Measurements from ENCODE around the gene TTF1. TPM values are rescaled to one million over a fixed set of nuclear protein-coding genes. Genes with fewer than 3 reads are reported as not detected.
A peak's percentile ranks its signal among the peaks of the same experiment; 100 is the strongest.

The TTF1 gene
- total and polyA plus RNA-seq, 9 of the 15 experiments (the other 6 are each of a cell fraction or from before 2014, with no cell fraction given): 9.0 to 18.5 (median 15.8) TPM

- TF ChIP-seq ZNF174 (CRISPR knock-in tag; IDR thresholded peaks at IDR 0.05) (no peak), ZNF436 (CRISPR knock-in tag; IDR thresholded peaks at IDR 0.05) (no peak), PURB (CRISPR knock-in tag; IDR thresholded peaks at IDR 0.05; ENCODE audit: low read depth) (no peak), ZNF75A (CRISPR knock-in tag; IDR thresholded peaks at IDR 0.05) (no peak), HIVEP1 (CRISPR knock-in tag; IDR thresholded peaks at IDR 0.05) (no peak), OTX1 (CRISPR knock-in tag; IDR thresholded peaks at IDR 0.05) (no peak), ZNF707 (CRISPR knock-in tag; conservative IDR thresholded peaks at IDR 0.05) (no peak), XRCC4 (IDR thresholded peaks at IDR 0.05; ENCODE audit: extremely low read depth, insufficient read depth, insufficient read length) (no peak), ZNF717 (CRISPR knock-in tag; IDR thresholded peaks at IDR 0.05) (no peak), EGR1 (conservative IDR thresholded peaks at IDR 0.05) (no peak), NKRF (IDR thresholded peaks at IDR 0.05; ENCODE audit: borderline replicate concordance) (no peak), ZBTB7A (IDR thresholded peaks at IDR 0.05; ENCODE audit: borderline replicate concordance, control insufficient read depth, low read depth, low read length) (no peak), ZNF324 (CRISPR knock-in tag; IDR thresholded peaks at IDR 0.05) (no peak), ETV6 (IDR thresholded peaks at IDR 0.05; ENCODE audit: borderline replicate concordance in 1 of 2, low read depth in 2 of 2, low read length in 1 of 2) (no peak), ETV6 (CRISPR knock-in tag; IDR thresholded peaks at IDR 0.05; ENCODE audit: borderline replicate concordance) (no peak), REST (IDR thresholded peaks at IDR 0.05; ENCODE audit: borderline replicate concordance) (peak; percentile 35; the same call in 1 of the 2 replicates), REST (CRISPR knock-in tag; IDR thresholded peaks at IDR 0.05; ENCODE audit: low read depth) (no peak), EP400 (IDR thresholded peaks at IDR 0.05) (no peak), PPARD (CRISPR knock-in tag; IDR thresholded peaks at IDR 0.05) (no peak), ZNF780A (CRISPR knock-in tag; IDR thresholded peaks at IDR 0.05) (no peak), FOXK1 (CRISPR knock-in tag; IDR thresholded peaks at IDR 0.05; ENCODE audit: borderline replicate concordance) (no peak)
Observed at GRCh38 chr9:132412089-132412488, 5.4 kb upstream of the TTF1 start (continued).

Data from K562 (cell line).